Keratinocyte (primary cell): ENCODE data around the gene NUMB.

Experiments used
- EZH2 ChIP-seq: IDR thresholded peaks from one replicate; pipeline ENCODE4 v1.6.1; 2012; ENCODE audit warnings: inconsistent platforms, mild to moderate bottlenecking, low read length, moderate library complexity
- TF ChIP-seq, protein P1 (sequence below), 3 experiments: IDR thresholded peaks in 1 of 3; conservative IDR thresholded peaks in 1 of 3; optimal IDR thresholded peaks in 1 of 3; 2 replicates in 2 of 3; 3 replicates in 1 of 3; pipeline versions ENCODE3 to v1.5.1; 2011; ENCODE audit warnings: low read length in 3 of 3, mild to moderate bottlenecking in 3 of 3, moderate library complexity in 2 of 3, control low read depth in 1 of 3, inconsistent platforms in 1 of 3; ENCODE audit not compliant: insufficient read depth in 2 of 3; ENCODE audit errors: extremely low read depth in 1 of 3

DNA sequence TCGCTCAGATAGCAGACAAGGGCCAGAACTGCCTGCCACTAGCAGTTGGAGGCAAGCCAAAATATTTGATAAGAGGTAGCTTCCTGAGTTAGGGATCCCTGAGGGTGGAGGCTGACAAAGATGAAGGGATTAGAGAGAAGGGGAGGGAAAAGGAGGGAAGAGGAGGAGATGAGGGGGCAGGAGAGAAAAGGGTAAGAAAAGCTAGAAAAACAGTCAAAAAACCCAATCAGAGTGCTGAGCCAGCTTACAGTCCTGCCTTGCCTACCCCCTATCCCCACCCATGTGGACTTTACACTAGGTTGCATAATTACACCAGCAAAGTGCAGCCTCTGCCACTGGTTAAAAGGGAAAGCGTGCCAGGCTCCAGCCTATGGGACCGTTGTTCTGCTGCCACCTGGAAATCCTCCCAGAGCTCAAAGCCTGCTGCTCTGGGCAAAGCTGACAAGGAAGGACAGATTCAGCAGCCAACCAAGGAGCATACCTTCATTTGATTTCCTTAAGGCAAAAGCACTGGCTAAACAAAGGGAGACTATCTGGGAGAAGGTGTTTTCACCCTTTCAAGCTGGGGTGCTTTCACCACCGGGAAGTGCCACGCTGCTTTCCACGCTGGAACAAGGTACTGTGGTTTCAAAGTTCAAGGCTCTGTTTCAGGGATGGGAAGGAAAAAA is 3.8 kb upstream of the NUMB start:
- TF ChIP-seq, protein P1, sequence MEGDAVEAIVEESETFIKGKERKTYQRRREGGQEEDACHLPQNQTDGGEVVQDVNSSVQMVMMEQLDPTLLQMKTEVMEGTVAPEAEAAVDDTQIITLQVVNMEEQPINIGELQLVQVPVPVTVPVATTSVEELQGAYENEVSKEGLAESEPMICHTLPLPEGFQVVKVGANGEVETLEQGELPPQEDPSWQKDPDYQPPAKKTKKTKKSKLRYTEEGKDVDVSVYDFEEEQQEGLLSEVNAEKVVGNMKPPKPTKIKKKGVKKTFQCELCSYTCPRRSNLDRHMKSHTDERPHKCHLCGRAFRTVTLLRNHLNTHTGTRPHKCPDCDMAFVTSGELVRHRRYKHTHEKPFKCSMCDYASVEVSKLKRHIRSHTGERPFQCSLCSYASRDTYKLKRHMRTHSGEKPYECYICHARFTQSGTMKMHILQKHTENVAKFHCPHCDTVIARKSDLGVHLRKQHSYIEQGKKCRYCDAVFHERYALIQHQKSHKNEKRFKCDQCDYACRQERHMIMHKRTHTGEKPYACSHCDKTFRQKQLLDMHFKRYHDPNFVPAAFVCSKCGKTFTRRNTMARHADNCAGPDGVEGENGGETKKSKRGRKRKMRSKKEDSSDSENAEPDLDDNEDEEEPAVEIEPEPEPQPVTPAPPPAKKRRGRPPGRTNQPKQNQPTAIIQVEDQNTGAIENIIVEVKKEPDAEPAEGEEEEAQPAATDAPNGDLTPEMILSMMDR (optimal IDR thresholded peaks at IDR 0.05 in 1 of 3, IDR thresholded peaks at IDR 0.05 in 1 of 3, conservative IDR thresholded peaks at IDR 0.05 in 1 of 3; ENCODE audit: extremely low read depth in 1 of 3, insufficient read depth in 2 of 3, low read length in 3 of 3), result no peak
- no peak for TF ChIP-seq EZH2
